Mesothelial cell of epicardium (in vitro differentiated cells): Measurements from ENCODE around the gene SLC6A17. TPM values are rescaled to one million over a fixed set of nuclear protein-coding genes. Genes with fewer than 3 reads are reported as not detected.

Experiments used
- DNase-seq, 2 experiments: peaks; one replicate each; pipeline ENCODE4 v3.0.0; 2021; ENCODE audit warnings: low spot score in 2 of 2; ENCODE audit not compliant: unreplicated experiment in 2 of 2
- H3K27ac Mint-ChIP-seq: 2 replicates; pipeline ENCODE4 v1.8.0; 2021; ENCODE audit warnings: mixed read lengths
- H3K27me3 Mint-ChIP-seq: 2 replicates; pipeline ENCODE4 v1.8.0; 2021; ENCODE audit warnings: low read depth, mixed read lengths
- H3K36me3 Mint-ChIP-seq: 2 replicates; pipeline ENCODE4 v1.8.0; 2021; ENCODE audit warnings: mixed read lengths
- H3K4me1 Mint-ChIP-seq: 2 replicates; pipeline ENCODE4 v1.8.0; 2021; ENCODE audit warnings: mixed read lengths
- H3K4me3 Mint-ChIP-seq: 2 replicates; pipeline ENCODE4 v1.8.0; 2021; ENCODE audit warnings: mild to moderate bottlenecking, moderate library complexity, mixed read lengths
- H3K9me3 Mint-ChIP-seq: 2 replicates; pipeline ENCODE4 v1.8.0; 2021; ENCODE audit warnings: mixed read lengths
- total RNA-seq: library from RNA; stranded (reverse); gene quantifications from 3 replicates; pipeline ENCODE4 v1.2.1, GENCODE V29; 2021
- TF ChIP-seq, protein P1 (sequence below): fragments of 200-600 bp; sonication (generic); IDR thresholded peaks from one replicate; pipeline ENCODE4 v1.5.0; 2021; ENCODE audit warnings: antibody characterized with exemption; ENCODE audit not compliant: unreplicated experiment

The SLC6A17 gene
- total RNA-seq, 1 donor from 2014 or later: 1.6 TPM

DNA sequence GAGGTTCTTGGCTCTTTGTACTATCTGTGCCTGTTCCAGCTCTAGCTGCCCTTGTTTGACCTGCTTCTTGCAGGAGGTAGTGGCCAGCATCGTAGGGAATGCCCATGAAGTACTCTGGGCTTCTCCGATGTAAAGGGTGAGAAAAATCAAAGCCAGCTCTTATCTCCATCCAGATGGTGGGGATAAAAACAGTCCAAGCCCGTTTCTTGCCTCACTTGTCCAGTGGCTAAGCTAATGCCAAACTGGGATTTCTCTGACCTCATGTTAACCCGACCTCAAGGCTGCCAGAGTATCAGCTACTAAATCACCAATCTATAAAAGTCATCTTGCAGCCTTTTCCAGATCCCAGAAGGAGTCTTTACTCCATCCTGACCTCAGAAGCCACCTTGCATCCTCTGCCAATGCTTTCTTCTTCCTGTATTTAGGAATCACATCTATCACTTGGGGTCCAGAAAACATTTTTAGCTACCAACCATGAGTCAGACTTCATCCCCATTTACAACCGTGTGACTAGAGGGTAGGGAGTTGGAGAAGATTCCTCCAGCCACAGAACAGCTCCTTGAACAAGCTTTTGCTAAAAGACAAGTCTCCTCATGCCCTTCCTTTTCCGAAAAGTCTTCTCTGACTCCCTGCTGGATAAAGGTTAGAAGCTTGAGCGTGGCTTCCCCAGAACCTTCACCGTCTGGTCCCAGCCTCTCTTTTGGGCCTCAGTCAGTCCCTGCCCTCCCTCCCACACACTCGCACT is 95.8 kb downstream of the SLC6A17 start:
- H3K4me3 Mint-ChIP-seq: no peak overlapping the region
- no peaks in the 10 kb centered on the region for H3K9me3 Mint-ChIP-seq
- no peak overlapping the region for H3K27ac Mint-ChIP-seq
- no peaks in the 10 kb centered on the region for H3K36me3 Mint-ChIP-seq
- no peak for DNase-seq
- peaks cover 28% of the 10 kb centered on the region for H3K27me3 Mint-ChIP-seq
- TF ChIP-seq, protein P1, sequence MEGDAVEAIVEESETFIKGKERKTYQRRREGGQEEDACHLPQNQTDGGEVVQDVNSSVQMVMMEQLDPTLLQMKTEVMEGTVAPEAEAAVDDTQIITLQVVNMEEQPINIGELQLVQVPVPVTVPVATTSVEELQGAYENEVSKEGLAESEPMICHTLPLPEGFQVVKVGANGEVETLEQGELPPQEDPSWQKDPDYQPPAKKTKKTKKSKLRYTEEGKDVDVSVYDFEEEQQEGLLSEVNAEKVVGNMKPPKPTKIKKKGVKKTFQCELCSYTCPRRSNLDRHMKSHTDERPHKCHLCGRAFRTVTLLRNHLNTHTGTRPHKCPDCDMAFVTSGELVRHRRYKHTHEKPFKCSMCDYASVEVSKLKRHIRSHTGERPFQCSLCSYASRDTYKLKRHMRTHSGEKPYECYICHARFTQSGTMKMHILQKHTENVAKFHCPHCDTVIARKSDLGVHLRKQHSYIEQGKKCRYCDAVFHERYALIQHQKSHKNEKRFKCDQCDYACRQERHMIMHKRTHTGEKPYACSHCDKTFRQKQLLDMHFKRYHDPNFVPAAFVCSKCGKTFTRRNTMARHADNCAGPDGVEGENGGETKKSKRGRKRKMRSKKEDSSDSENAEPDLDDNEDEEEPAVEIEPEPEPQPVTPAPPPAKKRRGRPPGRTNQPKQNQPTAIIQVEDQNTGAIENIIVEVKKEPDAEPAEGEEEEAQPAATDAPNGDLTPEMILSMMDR: no peak
- H3K4me1 Mint-ChIP-seq: peaks cover 5% of the 10 kb centered on the region

DNA sequence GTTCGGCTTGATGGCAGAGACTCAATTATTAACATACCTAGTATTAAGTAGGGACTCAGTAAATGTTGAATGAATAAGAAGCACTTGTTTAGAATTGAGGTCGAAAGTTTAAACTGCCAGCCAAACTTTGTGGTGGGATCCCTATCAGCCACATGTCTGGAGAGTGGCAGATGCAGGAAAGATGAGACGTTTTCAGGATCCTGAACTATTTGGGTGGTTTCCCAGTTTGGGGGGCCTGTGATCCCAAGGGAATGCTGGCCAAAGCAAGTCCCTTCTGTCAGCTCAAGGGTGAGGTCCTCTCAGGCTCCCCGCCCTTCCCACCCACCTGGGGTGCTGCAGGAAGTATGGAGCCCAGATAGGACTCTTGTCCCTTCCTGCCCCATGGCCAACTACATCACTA is 98.5 kb downstream of the SLC6A17 start:
- no peak overlapping the region for H3K4me3 Mint-ChIP-seq
- no peaks in the 10 kb centered on the region for H3K36me3 Mint-ChIP-seq
- H3K27me3 Mint-ChIP-seq: peaks cover 22% of the 10 kb centered on the region
- TF ChIP-seq, protein P1: no peak
- peaks cover 4% of the 10 kb centered on the region for H3K4me1 Mint-ChIP-seq
- H3K27ac Mint-ChIP-seq: no peak overlapping the region
- peaks cover 3% of the 10 kb centered on the region for H3K9me3 Mint-ChIP-seq
- DNase-seq: no peak

DNA sequence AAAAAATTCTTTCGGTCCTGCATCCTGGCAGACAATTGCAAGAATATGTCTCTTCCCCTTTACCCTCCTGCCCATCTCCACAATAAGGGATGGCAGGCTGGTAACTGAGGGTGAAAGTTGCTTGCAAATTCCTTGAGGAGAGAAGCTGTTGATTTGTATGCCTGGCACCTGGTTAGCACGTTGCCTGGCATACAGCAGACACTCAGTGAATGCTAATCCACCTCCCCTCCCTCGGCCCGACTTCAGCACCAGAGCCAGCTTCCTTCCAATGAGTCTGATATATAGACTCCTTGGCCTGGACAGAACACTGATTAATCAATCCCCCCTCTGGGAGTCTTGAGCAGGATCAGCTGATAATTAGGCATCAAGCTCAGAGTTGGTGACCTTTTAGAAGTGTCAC is 99.0 kb downstream of the SLC6A17 start:
- peaks cover 24% of the 10 kb centered on the region for H3K27me3 Mint-ChIP-seq
- H3K4me3 Mint-ChIP-seq: no peak overlapping the region

DNA sequence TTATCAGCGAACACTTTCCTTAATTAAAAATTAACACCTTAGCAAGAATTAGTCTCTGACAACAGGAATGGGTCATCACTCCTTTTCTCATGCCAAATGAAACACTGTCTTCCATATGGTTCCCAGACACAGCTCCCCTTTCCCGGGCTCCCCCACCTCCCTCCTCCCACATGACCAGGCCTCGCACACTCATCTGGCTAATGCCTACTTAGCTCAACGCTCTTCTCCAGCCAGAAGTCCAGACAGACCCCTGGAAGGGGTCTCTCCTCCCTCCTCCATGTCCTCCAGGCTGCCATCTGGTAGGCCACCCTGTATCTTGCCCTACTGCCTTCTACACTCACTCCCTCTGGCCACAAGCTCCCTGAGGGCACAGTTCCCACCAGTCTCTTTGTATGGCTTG is 99.7 kb downstream of the SLC6A17 start:
- Mint-ChIP-seq H3K4me1 (peaks cover 4% of the 10 kb centered on the region), H3K36me3 (no peaks in the 10 kb centered on the region), H3K4me3 (no peak overlapping the region), H3K27me3 (peaks cover 29% of the 10 kb centered on the region), H3K27ac (no peak overlapping the region), H3K9me3 (peaks cover 3% of the 10 kb centered on the region)
- no peak for DNase-seq
- TF ChIP-seq, protein P1: no peak

More for the DNA sequence above, 99.0 kb downstream of the SLC6A17 start:
- Mint-ChIP-seq H3K9me3 (peaks cover 3% of the 10 kb centered on the region), H3K36me3 (no peaks in the 10 kb centered on the region), H3K4me1 (peaks cover 4% of the 10 kb centered on the region), H3K27ac (no peak overlapping the region)
- no peak for DNase-seq
- TF ChIP-seq, protein P1: no peak

DNA sequence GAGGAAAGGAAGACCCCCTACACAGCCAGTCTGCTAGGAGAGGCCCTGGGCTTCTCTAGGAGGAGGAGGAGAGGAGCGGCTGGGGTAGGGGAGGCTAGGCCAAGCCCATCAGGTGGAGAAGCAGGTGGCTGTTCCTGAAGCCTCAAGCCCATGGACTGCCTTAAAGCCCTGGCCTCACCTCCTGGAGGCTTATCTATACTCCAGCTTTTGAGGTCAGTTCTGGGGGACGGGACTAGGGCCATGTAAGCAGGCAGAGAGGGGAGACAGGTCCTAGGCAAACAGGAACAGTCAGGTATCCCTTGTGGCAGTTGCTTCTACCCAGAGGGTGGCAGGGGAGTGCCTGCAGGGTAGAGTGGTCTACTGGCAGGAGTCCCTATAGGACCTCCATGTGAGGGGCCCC is 100.5 kb downstream of the SLC6A17 start:
- peaks cover 29% of the 10 kb centered on the region for H3K27me3 Mint-ChIP-seq
- TF ChIP-seq, protein P1: no peak
- H3K9me3 Mint-ChIP-seq: peaks cover 3% of the 10 kb centered on the region
- DNase-seq: no peak
- H3K4me3 Mint-ChIP-seq: no peak overlapping the region
- peaks cover 4% of the 10 kb centered on the region for H3K4me1 Mint-ChIP-seq
- no peaks in the 10 kb centered on the region for H3K36me3 Mint-ChIP-seq
- no peak overlapping the region for H3K27ac Mint-ChIP-seq

Other genes starting within 250 kb of the SLC6A17 start
- gene CSF1, start 239.6 kb upstream of the SLC6A17 start, total RNA-seq: 27.1 to 28.9 TPM (median 27.4 TPM) in 3 replicates
- 98.7 to 102 TPM (median 102 TPM) in 3 replicates for gene AHCYL1, start 165.7 kb upstream of the SLC6A17 start, total RNA-seq
- 93.8 to 99.2 TPM (median 96.0 TPM) in 3 replicates for gene STRIP1, start 115.9 kb upstream of the SLC6A17 start, total RNA-seq
- 127 to 136 TPM (median 132 TPM) in 3 replicates for gene ALX3, start 79.8 kb upstream of the SLC6A17 start, total RNA-seq
- gene UBL4B, start 38.1 kb upstream of the SLC6A17 start, total RNA-seq: 10.2 to 11.7 TPM (median 10.7 TPM) in 3 replicates
- gene KCNC4, start 59.8 kb downstream of the SLC6A17 start, total RNA-seq: 4.5 to 5.4 TPM (median 5.1 TPM) in 3 replicates
- gene RBM15, start 188.9 kb downstream of the SLC6A17 start, total RNA-seq: 39.7 to 41.9 TPM (median 41.0 TPM) in 3 replicates
- 13.7 to 14.4 TPM (median 13.7 TPM) in 3 replicates for gene SLC16A4, start 240.5 kb downstream of the SLC6A17 start, total RNA-seq